Esophagus muscularis mucosa (tissue), 4 donors: ENCODE results near the gene HNRNPL. TPM values are rescaled to one million over a fixed set of nuclear protein-coding genes. Genes with fewer than 3 reads are reported as not detected.

ENCODE experiments used
- DNase-seq: peaks from one replicate; pipeline ENCODE4 v3.0.0-alpha.2; 2017; ENCODE audit errors: extremely low spot score
- H3K27ac ChIP-seq, 4 donors: fragments of 200-600 bp; sonication (generic); replicated peaks in 1 of 4; 1 replicate in 3 of 4; 2 replicates in 1 of 4; pipeline ENCODE4 v1.5.1; 2016 to 2019; ENCODE audit warnings: mild to moderate bottlenecking in 1 of 4
- H3K27me3 ChIP-seq, 4 donors: fragments of 200-600 bp; sonication (generic); one replicate each; pipeline versions ENCODE4 v1.5.1 to v1.6.0; 2016 to 2019
- H3K36me3 ChIP-seq, 4 donors: fragments of 200-600 bp; sonication (generic); one replicate each; pipeline ENCODE4 v1.5.1; 2016 to 2019
- H3K4me1 ChIP-seq, 4 donors: fragments of 200-600 bp; sonication (generic); one replicate each; pipeline ENCODE4 v1.5.1; 2016 to 2019
- H3K4me3 ChIP-seq, 4 donors: fragments of 200-600 bp; sonication (generic); 1 replicate in 2 of 4; 2 replicates in 2 of 4; pipeline ENCODE4 v1.5.1; 2016 to 2019; ENCODE audit warnings: mild to moderate bottlenecking in 4 of 4, moderate library complexity in 1 of 4
- H3K9me3 ChIP-seq, 4 donors: fragments of 200-600 bp; sonication (generic); 1 replicate in 3 of 4; 2 replicates in 1 of 4; pipeline ENCODE4 v1.5.1; 2016 to 2019
- CTCF ChIP-seq, 3 experiments: fragments of 200-600 bp in 2 of 3; fragments of 450-650 bp in 1 of 3; sonication (generic) in 2 of 3; IDR thresholded peaks; one replicate each; pipeline ENCODE4 v1.5.1; 2017 to 2019; ENCODE audit warnings: antibody characterized with exemption in 3 of 3, mild to moderate bottlenecking in 2 of 3, moderate library complexity in 1 of 3
- EP300 ChIP-seq: sonication (generic); formaldehyde crosslinking; IDR thresholded peaks from one replicate; pipeline ENCODE4 v1.6.1; 2017; ENCODE audit warnings: antibody characterized with exemption
- POLR2A ChIP-seq: fragments of 450-650 bp; IDR thresholded peaks from one replicate; pipeline ENCODE4 v1.6.1; 2017; ENCODE audit warnings: antibody characterized with exemption, moderate library complexity, mild to moderate bottlenecking, low read depth
- POLR2AphosphoS5 ChIP-seq, 2 donors: sonication (generic); formaldehyde crosslinking; IDR thresholded peaks; one replicate each; pipeline ENCODE4 v1.6.1; 2017; ENCODE audit warnings: antibody characterized with exemption in 2 of 2
- WGBS: methylation state at CpG from one replicate; pipeline ENCODE4 v1.1.5; 2018; 5-methylcytosine and 5-hydroxymethylcytosine counted together
- intact Hi-C: fragments of 100-400 bp; cut with DNase I; formaldehyde crosslinking; loops from one replicate; pipeline ENCODE4 v1.15.1; 2023
- total RNA-seq, 4 donors: library from RNA; depleted of rRNA; stranded (reverse); fragments of >200 nt; gene quantifications; one replicate each; pipeline versions ENCODE4 v1.1.0 to v1.2.1, GENCODE V29; 2016

HNRNPL gene
- total RNA-seq, 4 donors from 2014 or later: 126 to 202 (median 180) TPM

GRCh38 chr19:38853214-38853613, 3.4 kb upstream of the HNRNPL start:
- H3K27ac ChIP-seq: peak overlapping the region; percentile 98 to 100 (median 100)
- no peak for DNase-seq
- no peaks in the 10 kb centered on the region for H3K27me3 ChIP-seq
- WGBS: 87% methylated on average over 16 of the region's 17 CpGs
- TF ChIP-seq POLR2AphosphoS5 (IDR thresholded peaks at IDR 0.05): no peak
- TF ChIP-seq POLR2A: no peak
- TF ChIP-seq EP300: no peak
- no peak for TF ChIP-seq CTCF (IDR thresholded peaks at IDR 0.05)
- peak overlapping the region; percentile 75 to 97 (median 84) for H3K4me3 ChIP-seq
- peaks cover 20 to 32% (median 25%) of the 10 kb centered on the region in 4 donors for H3K4me1 ChIP-seq
- H3K36me3 ChIP-seq: peaks cover 0 to 4% (median 0%) of the 10 kb centered on the region in 4 donors
- no peaks in the 10 kb centered on the region for H3K9me3 ChIP-seq
- intact Hi-C loops: loop anchor here (2.0 kb wide), 1 partner anchor 16 kb away; no protein-coding TSS in a partner anchor

GRCh38 chr19:38852231-38853044, 2.7 kb upstream of the HNRNPL start:
- Histone ChIP-seq H3K36me3 (peaks cover under 1 to 8% (median 6%) of the 10 kb centered on the region in 4 donors), H3K4me1 (peaks cover 28 to 40% (median 32%) of the 10 kb centered on the region in 4 donors), H3K4me3 (peak overlapping the region; percentile 75 to 97 (median 84)), H3K27me3 (no peaks in the 10 kb centered on the region), H3K27ac (peak overlapping the region; percentile 98 to 100 (median 100)), H3K9me3 (no peaks in the 10 kb centered on the region)
- WGBS: 0% methylated on average over 19 of the region's 52 CpGs
- no peak for TF ChIP-seq CTCF (IDR thresholded peaks at IDR 0.05)
- TF ChIP-seq POLR2A: peak; percentile 10
- TF ChIP-seq POLR2AphosphoS5 (IDR thresholded peaks at IDR 0.05): peak; percentile 27 to 51
- no peak for TF ChIP-seq EP300
- intact Hi-C loops: loop anchor here (2.0 kb wide), 1 partner anchor 16 kb away; no protein-coding TSS in a partner anchor
- DNase-seq: no peak

- Histone ChIP-seq H3K27me3 (no peaks in the 10 kb centered on the region), H3K4me1 (peaks cover 35 to 47% (median 40%) of the 10 kb centered on the region in 4 donors), H3K36me3 (peaks cover 7 to 15% (median 13%) of the 10 kb centered on the region in 4 donors), H3K9me3 (no peaks in the 10 kb centered on the region), H3K4me3 (peak overlapping the region; percentile 75 to 97 (median 84)), H3K27ac (peak overlapping the region; percentile 98 to 100 (median 100))
- TF ChIP-seq POLR2AphosphoS5 (IDR thresholded peaks at IDR 0.05) (peak; percentile 96 to 98), EP300 (no peak), POLR2A (peak; percentile 79), CTCF (IDR thresholded peaks at IDR 0.05) (no peak)
- intact Hi-C loops: loop anchor here (2.0 kb wide), 1 partner anchor 17 kb away; no protein-coding TSS in a partner anchor
- WGBS: 0% methylated on average over 18 of the region's 67 CpGs
- DNase-seq: peak; percentile 98
These were observed 1.9 kb upstream of the HNRNPL start for GRCh38 chr19:38851622-38852230.

GRCh38 chr19:38850976-38851621, 1.3 kb upstream of the HNRNPL start:
- DNase-seq: no peak
- WGBS: 2% methylated on average over 38 of the region's 40 CpGs
- H3K27me3 ChIP-seq: no peaks in the 10 kb centered on the region
- no peaks in the 10 kb centered on the region for H3K9me3 ChIP-seq
- peak overlapping the region; percentile 98 to 100 (median 100) for H3K27ac ChIP-seq
- peak overlapping the region; percentile 75 to 97 (median 84) for H3K4me3 ChIP-seq
- peaks cover 13 to 22% (median 19%) of the 10 kb centered on the region in 4 donors for H3K36me3 ChIP-seq
- intact Hi-C loops: no loop called here
- peaks cover 40 to 53% (median 46%) of the 10 kb centered on the region in 4 donors for H3K4me1 ChIP-seq
- TF ChIP-seq POLR2A: no peak
- TF ChIP-seq POLR2AphosphoS5 (IDR thresholded peaks at IDR 0.05): no peak
- no peak for TF ChIP-seq EP300
- no peak for TF ChIP-seq CTCF (IDR thresholded peaks at IDR 0.05)
